ENCODE data around the gene CARD19. TPM values are rescaled to one million over a fixed set of nuclear protein-coding genes. Genes with fewer than 3 reads are reported as not detected.

CARD19 gene
- total RNA-seq, 4 donors from 2014 or later, result 53.4 to 93.6 (median 60.7) TPM

DNA sequence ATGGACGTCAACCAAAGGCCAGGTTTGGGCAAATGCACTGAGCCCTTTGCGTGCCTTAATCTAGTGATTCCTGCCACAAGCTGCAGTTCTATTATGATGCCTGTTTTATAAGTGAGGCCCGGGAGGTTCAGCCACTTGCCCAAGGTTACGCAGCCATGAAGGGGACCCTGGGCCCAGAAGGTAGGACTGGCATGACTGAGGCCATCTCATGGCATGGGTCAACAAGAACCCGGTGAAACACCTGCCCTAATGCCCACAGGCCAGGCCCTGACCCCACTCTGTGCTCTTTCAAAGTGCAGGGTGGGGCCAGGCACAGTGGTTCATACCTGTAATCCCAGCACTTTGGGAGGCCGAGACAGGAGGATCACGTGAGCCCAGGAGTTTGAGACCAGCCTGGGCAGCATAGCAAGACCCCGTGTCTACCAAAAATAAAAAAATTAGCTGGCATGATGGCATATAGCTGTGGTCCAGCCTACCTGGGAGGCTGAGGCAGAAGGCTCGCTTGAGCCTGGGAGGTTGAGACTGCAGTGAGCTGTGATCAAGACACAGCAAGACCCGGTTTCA lies 29.4 kb downstream of the CARD19 start:
- Histone ChIP-seq H3K9me3 (no peaks in the 10 kb centered on the region), H3K27ac (peak overlapping the region in 2 of 4 donors; percentile 5 to 97), H3K36me3 (peaks cover 0 to 50% (median 0%) of the 10 kb centered on the region in 3 donors), H3K4me1 (peaks cover 0 to 61% (median 49%) of the 10 kb centered on the region in 4 donors), H3K27me3 (no peaks in the 10 kb centered on the region), H3K4me3 (no peak overlapping the region)
- peak in 1 of 2 donors; percentile 3 for DNase-seq (ENCODE audit: low spot score in 2 of 2)
- WGBS, 2 donors, result 86% methylated on average over 10 of the region's 10 CpGs
- no peak for TF ChIP-seq POLR2A (IDR thresholded peaks at IDR 0.05)
- TF ChIP-seq, protein P1, sequence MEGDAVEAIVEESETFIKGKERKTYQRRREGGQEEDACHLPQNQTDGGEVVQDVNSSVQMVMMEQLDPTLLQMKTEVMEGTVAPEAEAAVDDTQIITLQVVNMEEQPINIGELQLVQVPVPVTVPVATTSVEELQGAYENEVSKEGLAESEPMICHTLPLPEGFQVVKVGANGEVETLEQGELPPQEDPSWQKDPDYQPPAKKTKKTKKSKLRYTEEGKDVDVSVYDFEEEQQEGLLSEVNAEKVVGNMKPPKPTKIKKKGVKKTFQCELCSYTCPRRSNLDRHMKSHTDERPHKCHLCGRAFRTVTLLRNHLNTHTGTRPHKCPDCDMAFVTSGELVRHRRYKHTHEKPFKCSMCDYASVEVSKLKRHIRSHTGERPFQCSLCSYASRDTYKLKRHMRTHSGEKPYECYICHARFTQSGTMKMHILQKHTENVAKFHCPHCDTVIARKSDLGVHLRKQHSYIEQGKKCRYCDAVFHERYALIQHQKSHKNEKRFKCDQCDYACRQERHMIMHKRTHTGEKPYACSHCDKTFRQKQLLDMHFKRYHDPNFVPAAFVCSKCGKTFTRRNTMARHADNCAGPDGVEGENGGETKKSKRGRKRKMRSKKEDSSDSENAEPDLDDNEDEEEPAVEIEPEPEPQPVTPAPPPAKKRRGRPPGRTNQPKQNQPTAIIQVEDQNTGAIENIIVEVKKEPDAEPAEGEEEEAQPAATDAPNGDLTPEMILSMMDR (IDR thresholded peaks at IDR 0.05), result no peak

DNA sequence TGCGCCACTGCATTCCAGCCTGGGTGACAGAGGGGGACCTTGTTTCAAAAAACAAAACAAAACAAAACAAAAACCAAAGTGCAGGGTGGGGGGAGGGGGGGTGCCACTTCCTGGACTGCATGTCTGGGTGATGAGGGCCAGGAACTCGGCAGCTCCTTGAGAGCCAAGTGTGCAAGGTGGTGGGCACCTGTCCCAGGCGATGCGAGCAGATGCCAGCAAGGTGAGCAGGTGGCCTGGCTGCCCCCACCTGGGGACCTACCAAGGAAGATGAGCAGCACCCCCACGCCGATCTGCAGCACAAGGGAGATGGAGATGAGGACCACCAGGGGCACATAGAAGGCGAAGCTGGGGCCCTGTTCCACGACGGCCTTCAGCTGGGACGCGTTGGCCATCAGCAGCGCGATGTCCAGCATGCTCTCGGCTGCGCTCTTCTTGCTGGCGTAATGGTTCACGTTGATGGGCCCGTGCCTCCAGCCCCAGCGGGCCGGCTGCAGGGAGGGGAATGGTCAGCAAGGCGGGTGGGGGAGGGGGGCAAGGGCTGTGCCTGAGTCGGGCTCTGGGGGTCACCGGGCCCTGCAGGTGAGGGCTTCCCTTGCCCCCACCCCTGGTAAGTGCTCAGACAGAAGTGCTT lies 30.2 kb downstream of the CARD19 start:
- peak overlapping the region; percentile 7 to 97 (median 67) for H3K27ac ChIP-seq
- TF ChIP-seq POLR2A (IDR thresholded peaks at IDR 0.05) (no peak), EP300 (IDR thresholded peaks at IDR 0.05) (no peak)
- TF ChIP-seq, protein P1 (IDR thresholded peaks at IDR 0.05), result no peak
- H3K27me3 ChIP-seq, result no peaks in the 10 kb centered on the region
- peak overlapping the region in 1 of 4 donors; percentile 0 for H3K4me3 ChIP-seq
- 75 to 77% methylated on average over 22 of the region's 23 CpGs for whole genome bisulfite sequencing, 2 donors
- no peaks in the 10 kb centered on the region for H3K9me3 ChIP-seq
- H3K4me1 ChIP-seq, result peaks cover 0 to 61% (median 53%) of the 10 kb centered on the region in 4 donors
- H3K36me3 ChIP-seq, result peaks cover 0 to 41% (median 0%) of the 10 kb centered on the region in 3 donors
- DNase-seq (ENCODE audit: low spot score in 2 of 2), result peak in 1 of 2 donors; percentile 12

DNA sequence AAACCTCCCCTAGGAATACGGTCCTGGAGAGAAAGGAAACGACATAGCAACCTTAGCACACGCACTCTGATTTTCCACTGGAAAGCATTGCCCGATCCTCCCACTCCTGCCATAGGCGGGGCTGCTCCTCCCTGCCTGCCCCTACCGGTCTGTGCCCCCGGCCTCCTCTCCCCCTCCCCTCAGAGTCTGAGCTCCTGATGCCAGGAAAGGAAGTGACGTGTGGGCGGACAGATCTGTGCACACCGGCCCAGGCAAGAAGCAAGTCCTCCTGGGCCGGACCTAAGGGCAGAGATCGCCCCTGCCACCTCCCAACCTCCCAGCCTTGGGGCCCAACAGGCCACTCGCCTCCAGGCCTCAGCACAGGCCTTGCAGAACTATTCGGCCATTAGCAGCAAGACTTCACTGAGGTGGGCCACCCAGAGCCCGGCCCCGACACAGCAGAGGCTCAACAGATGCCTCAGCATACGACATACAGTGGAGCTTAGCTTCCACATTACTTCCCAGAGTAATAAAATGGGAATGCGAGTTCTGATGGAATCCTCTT lies 30.9 kb downstream of the CARD19 start:
- H3K36me3 ChIP-seq, result peaks cover 0 to 35% (median 0%) of the 10 kb centered on the region in 3 donors
- no peaks in the 10 kb centered on the region for H3K9me3 ChIP-seq
- H3K27ac ChIP-seq, result peak overlapping the region; percentile 7 to 97 (median 67)
- peak overlapping the region in 1 of 4 donors; percentile 0 for H3K4me3 ChIP-seq
- 39 to 40% methylated on average over 18 of the region's 18 CpGs for WGBS, 2 donors
- H3K4me1 ChIP-seq, result peaks cover 0 to 64% (median 59%) of the 10 kb centered on the region in 4 donors
- peak in 1 of 2 donors; percentile 15 for DNase-seq (ENCODE audit: low spot score in 2 of 2)
- TF ChIP-seq POLR2A (IDR thresholded peaks at IDR 0.05) (no peak), EP300 (IDR thresholded peaks at IDR 0.05) (no peak)
- TF ChIP-seq, protein P1 (IDR thresholded peaks at IDR 0.05), result no peak
- no peaks in the 10 kb centered on the region for H3K27me3 ChIP-seq

DNA sequence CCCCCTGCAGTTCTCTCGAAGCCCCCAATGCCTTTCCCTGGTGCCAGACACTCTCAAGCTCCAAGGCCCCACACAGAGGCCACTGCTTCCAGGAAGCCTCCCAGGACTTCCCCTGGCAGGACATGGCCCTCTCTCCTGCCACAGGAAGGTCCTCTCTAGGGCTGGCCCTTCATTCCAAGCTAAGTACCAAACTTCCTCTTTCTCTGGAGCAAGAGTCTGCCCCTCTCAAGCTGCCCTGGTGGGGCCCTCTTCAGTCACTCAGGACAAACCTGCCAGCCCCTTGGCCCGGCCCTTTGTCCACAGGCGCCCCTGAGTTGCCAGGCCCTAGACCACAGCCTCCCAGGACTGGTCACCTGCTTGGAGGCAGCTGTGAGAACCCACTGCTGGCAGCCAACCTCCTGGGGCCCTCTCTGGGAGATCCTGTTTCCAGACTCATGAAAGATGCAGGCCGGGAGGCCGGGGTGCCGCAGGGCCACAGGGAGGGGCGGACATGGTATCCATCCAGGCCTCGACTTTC lies 31.4 kb downstream of the CARD19 start:
- H3K4me3 ChIP-seq, result no peak overlapping the region
- no peaks in the 10 kb centered on the region for H3K9me3 ChIP-seq
- TF ChIP-seq POLR2A (IDR thresholded peaks at IDR 0.05), result no peak
- H3K27me3 ChIP-seq, result no peaks in the 10 kb centered on the region
- peak in 1 of 2 donors; percentile 9 for DNase-seq (ENCODE audit: low spot score in 2 of 2)
- peaks cover 0 to 69% (median 63%) of the 10 kb centered on the region in 4 donors for H3K4me1 ChIP-seq
- WGBS, 2 donors, result 23 to 32% methylated on average over 6 to 8 of the region's 8 CpGs
- peak overlapping the region in 3 of 4 donors; percentile 58 to 97 (median 76) for H3K27ac ChIP-seq
- H3K36me3 ChIP-seq, result peaks cover 0 to 30% (median 0%) of the 10 kb centered on the region in 3 donors

DNA sequence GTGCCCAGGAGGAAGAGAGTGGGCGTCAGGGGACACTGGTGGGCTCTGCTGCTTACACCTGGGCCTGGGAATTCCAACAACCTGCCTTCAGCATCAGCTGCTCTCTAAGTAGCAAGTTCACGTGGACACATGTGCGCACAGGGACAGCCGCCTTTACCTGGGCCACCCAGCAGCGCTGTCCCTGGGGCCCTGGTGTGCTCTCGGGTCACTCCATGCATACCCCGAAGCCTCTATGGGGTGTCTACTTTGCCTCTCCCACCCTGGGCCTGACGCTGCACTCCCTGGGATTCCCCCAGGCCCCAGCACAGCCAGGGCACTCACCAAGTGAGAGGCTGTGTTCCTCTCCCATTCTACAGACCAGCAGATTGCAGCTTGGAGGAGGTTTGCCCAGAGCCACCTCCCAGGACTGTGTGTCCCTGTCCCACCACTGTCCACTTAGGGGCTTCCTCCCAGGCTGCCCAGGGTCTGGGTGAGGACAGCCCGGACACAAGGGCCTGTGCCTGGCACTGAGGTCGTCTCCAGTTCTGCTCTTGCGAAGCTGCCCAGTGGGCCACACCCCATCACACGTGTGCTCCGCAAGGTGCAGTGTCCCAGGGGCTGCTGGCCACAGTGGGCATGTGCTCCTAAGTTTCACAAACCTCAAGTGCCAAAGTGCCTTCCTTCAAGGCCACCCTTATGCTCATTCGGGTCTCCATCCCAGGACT lies 32.1 kb downstream of the CARD19 start:
- Histone ChIP-seq H3K27me3 (no peaks in the 10 kb centered on the region), H3K36me3 (peaks cover 0 to 22% (median 0%) of the 10 kb centered on the region in 3 donors), H3K27ac (peak overlapping the region in 2 of 4 donors; percentile 76 to 97), H3K9me3 (no peaks in the 10 kb centered on the region), H3K4me3 (no peak overlapping the region), H3K4me1 (peaks cover 0 to 76% (median 66%) of the 10 kb centered on the region in 4 donors)
- DNase-seq (ENCODE audit: low spot score in 2 of 2), result no peak
- WGBS, 2 donors, result 82 to 85% methylated on average over 12 to 14 of the region's 14 CpGs
- TF ChIP-seq, protein P1 (IDR thresholded peaks at IDR 0.05), result no peak
- TF ChIP-seq POLR2A (IDR thresholded peaks at IDR 0.05) (no peak), EP300 (IDR thresholded peaks at IDR 0.05) (no peak)
